HCT116 (cell line): Measurements from ENCODE around the gene TMEM143. TPM values are rescaled to one million over a fixed set of nuclear protein-coding genes. Genes with fewer than 3 reads are reported as not detected.
A peak's percentile ranks its signal among the peaks of the same experiment; 100 is the strongest.

ENCODE experiments used
- ATAC-seq: fragments of 200-7000 bp; cut with Tn5 transposase; 2 replicates; pipeline ENCODE4 v1.9.1; 2020; ENCODE audit warnings: mild to moderate bottlenecking, moderate library complexity
- BruUV-seq: library from RNA; stranded (reverse); fragments of 400-500 nt; replicated peaks from 2 replicates; lab custom pipeline; 2021; lab: Mats Ljungman, UMichigan
- CTCF ChIA-PET: fragments of 300-600 bp; sonication (Branson Sonifier 250); formaldehyde crosslinking; loops from one replicate; lab custom pipeline; 2021; ENCODE audit warnings: antibody characterized with exemption; lab: Charles Lee
- POLR2A ChIA-PET: fragments of 300-600, 350-600 bp; sonication (Branson Sonifier 250); formaldehyde crosslinking; loops from one replicate; lab custom pipeline; 2021; ENCODE audit warnings: antibody characterized with exemption; lab: Charles Lee
- RAD21 ChIA-PET, 2 experiments: fragments of 300-600 bp; sonication (Branson Sonifier 250); formaldehyde crosslinking; loops; one replicate each; lab custom pipeline; 2023; ENCODE audit warnings: low total read pairs in 2 of 2; ENCODE audit not compliant: uncharacterized antibody in 2 of 2, unreplicated experiment in 2 of 2, low non-redundant PET in 1 of 2; lab: Charles Lee
- DNase-seq: peaks from one replicate; pipeline ENCODE4 v3.0.0-alpha.2; 2010; ENCODE audit warnings: low read depth, low spot score
- H2AFZ ChIP-seq: fragments of 200-600 bp; shearing (Covaris generic), sonication (generic); 2 replicates; pipeline ENCODE4 v1.6.1; 2017; ENCODE audit warnings: low read depth, mixed run types, mixed read lengths, antibody characterized with exemption, low read length; ENCODE audit not compliant: poor library complexity, severe bottlenecking
- H3K27ac ChIP-seq: 2 replicates; pipeline ENCODE4 v1.5.1; 2012; ENCODE audit warnings: low read depth, low read length
- H3K27me3 ChIP-seq: fragments of 200-600 bp; sonication (generic); 2 replicates; pipeline ENCODE4 v1.6.1; 2016; ENCODE audit warnings: mixed run types, low read length, mixed read lengths; ENCODE audit not compliant: insufficient read depth
- H3K36me3 ChIP-seq, 2 experiments: fragments of 200-500 bp in 1 of 2; fragments of 200-600 bp in 1 of 2; sonication (Bioruptor generic) in 1 of 2; sonication (generic) in 1 of 2; 2 replicates each; pipeline versions ENCODE4 v1.5.1 to v1.6.1; 2014 to 2016; ENCODE audit warnings: low read length in 2 of 2, inconsistent platforms in 1 of 2, mixed read lengths in 1 of 2, mixed run types in 1 of 2; ENCODE audit not compliant: insufficient read depth in 2 of 2, control insufficient read depth in 1 of 2
- H3K4me1 ChIP-seq, 2 experiments: fragments of 200-600 bp in 1 of 2; sonication (generic) in 1 of 2; 2 replicates each; pipeline versions ENCODE4 v1.5.1 to v1.6.1; 2012 to 2017; ENCODE audit warnings: low read length in 2 of 2, inconsistent platforms in 1 of 2, mild to moderate bottlenecking in 1 of 2, mixed read lengths in 1 of 2, mixed run types in 1 of 2, moderate library complexity in 1 of 2; ENCODE audit not compliant: insufficient read depth in 2 of 2, control insufficient read depth in 1 of 2
- H3K4me2 ChIP-seq: fragments of 200-600 bp; sonication (generic); 2 replicates; pipeline ENCODE4 v1.6.1; 2017; ENCODE audit warnings: mixed run types, low read length, mixed read lengths
- H3K4me3 ChIP-seq, 2 experiments: fragments of 200-600 bp in 1 of 2; sonication (generic) in 1 of 2; replicated peaks in 1 of 2; 2 replicates each; pipeline ENCODE4 v1.5.1; 2011 to 2016; ENCODE audit warnings: low read length in 2 of 2, control low read depth in 1 of 2, low read depth in 1 of 2, mild to moderate bottlenecking in 1 of 2, mixed read lengths in 1 of 2, mixed run types in 1 of 2
- H3K79me2 ChIP-seq: fragments of 200-600 bp; sonication (generic); 2 replicates; pipeline ENCODE4 v1.6.1; 2017; ENCODE audit warnings: mild to moderate bottlenecking, mixed run types, low read length, moderate library complexity, mixed read lengths; ENCODE audit not compliant: insufficient read depth
- H3K9ac ChIP-seq: fragments of 200-600 bp; sonication (generic); 2 replicates; pipeline ENCODE4 v1.6.1; 2016; ENCODE audit warnings: low read length, mixed read lengths
- H3K9me2 ChIP-seq: fragments of 200-600 bp; sonication (generic), shearing (Covaris generic); 2 replicates; pipeline ENCODE4 v1.6.1; 2017; ENCODE audit warnings: mixed run types, mild to moderate bottlenecking, moderate library complexity; ENCODE audit not compliant: insufficient read depth
- H3K9me3 ChIP-seq, 2 experiments: fragments of 200-500 bp in 1 of 2; fragments of 200-600 bp in 1 of 2; sonication (Bioruptor generic) in 1 of 2; sonication (generic) in 1 of 2; 2 replicates each; pipeline ENCODE4 v1.6.1; 2014 to 2017; ENCODE audit warnings: low read length in 2 of 2, mixed read lengths in 2 of 2, inconsistent platforms in 1 of 2, low read depth in 1 of 2, mild to moderate bottlenecking in 1 of 2, mixed run types in 1 of 2, moderate library complexity in 1 of 2; ENCODE audit not compliant: control insufficient read depth in 1 of 2, insufficient read depth in 1 of 2
- H4K20me1 ChIP-seq: fragments of 200-600 bp; sonication (generic), shearing (Covaris generic); 2 replicates; pipeline ENCODE4 v1.6.1; 2017; ENCODE audit warnings: mixed run types, mild to moderate bottlenecking, moderate library complexity; ENCODE audit not compliant: insufficient read depth
- CBX3 ChIP-seq: IDR thresholded peaks from 2 replicates; pipeline ENCODE4 v1.6.1; 2012; ENCODE audit warnings: low read depth
- ELF1 ChIP-seq: IDR thresholded peaks from 2 replicates; pipeline ENCODE4 v1.6.1; 2012; ENCODE audit warnings: low read depth, borderline replicate concordance
- JUND ChIP-seq: IDR thresholded peaks from 2 replicates; pipeline ENCODE4 v1.6.1; 2012
- POLR2A ChIP-seq: IDR thresholded peaks from 2 replicates; pipeline ENCODE4 v1.7.0; 2011; ENCODE audit warnings: borderline replicate concordance; ENCODE audit not compliant: insufficient read depth, insufficient read length; ENCODE audit errors: extremely low read depth
- SRF ChIP-seq: IDR thresholded peaks from 2 replicates; pipeline ENCODE4 v1.6.1; 2012; ENCODE audit warnings: low read depth
- intact Hi-C: fragments of 100-400 bp; cut with micrococcal nuclease; formaldehyde crosslinking; loops from 2 replicates; pipeline ENCODE4 v1.10.0; 2022
- total RNA-seq: library from RNA; stranded (reverse); gene quantifications from one replicate; pipeline ENCODE4 v1.2.1, GENCODE V29; 2021; ENCODE audit not compliant: unreplicated experiment
- TF ChIP-seq, protein P1 (sequence below): IDR thresholded peaks from 2 replicates; pipeline ENCODE4 v1.6.1; 2011; ENCODE audit warnings: mild to moderate bottlenecking, low read length, moderate library complexity; ENCODE audit not compliant: insufficient replicate concordance; ENCODE audit errors: extremely low read depth
- TF ChIP-seq, protein P2 (sequence below): IDR thresholded peaks from 2 replicates; pipeline ENCODE4 v1.6.1; 2012; ENCODE audit warnings: low read depth
- TF ChIP-seq, protein P3 (sequence below), 3 experiments: fragments of 200-600 bp in 1 of 3; sonication (generic) in 1 of 3; IDR thresholded peaks in 2 of 3; conservative IDR thresholded peaks in 1 of 3; 2 replicates each; pipeline ENCODE4 v1.5.1; 2012 to 2017; ENCODE audit warnings: low read depth in 2 of 3, low read length in 2 of 3, antibody characterized with exemption in 1 of 3, borderline replicate concordance in 1 of 3, control low read depth in 1 of 3, mild to moderate bottlenecking in 1 of 3, mixed read lengths in 1 of 3, mixed run types in 1 of 3, moderate library complexity in 1 of 3; ENCODE audit not compliant: insufficient read depth in 1 of 3
- TF ChIP-seq, protein P4 (sequence below): IDR thresholded peaks from 2 replicates; pipeline ENCODE4 v1.6.1; 2012

The TMEM143 gene
- total RNA-seq, 1 experiment from 2014 or later: 13.2 TPM

DNA sequence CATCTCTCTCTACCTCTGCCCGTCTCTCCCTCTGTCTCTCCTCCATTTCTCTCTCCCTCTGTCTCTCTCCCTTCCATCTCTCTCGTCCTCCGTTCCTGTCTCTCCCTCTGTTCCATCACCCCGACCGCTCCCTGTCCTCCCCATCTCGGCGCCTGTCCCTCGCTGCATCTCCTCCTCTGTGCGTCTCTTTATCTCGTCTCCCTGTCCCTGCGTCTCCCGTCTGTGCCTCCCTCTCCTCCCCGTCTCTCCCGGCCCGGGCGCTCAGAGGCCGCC lies 34.3 kb upstream of the TMEM143 start:
- CTCF ChIA-PET: no interaction called here
- peaks cover 24 to 62% of the 10 kb centered on the region in 2 experiments for H3K4me1 ChIP-seq

DNA sequence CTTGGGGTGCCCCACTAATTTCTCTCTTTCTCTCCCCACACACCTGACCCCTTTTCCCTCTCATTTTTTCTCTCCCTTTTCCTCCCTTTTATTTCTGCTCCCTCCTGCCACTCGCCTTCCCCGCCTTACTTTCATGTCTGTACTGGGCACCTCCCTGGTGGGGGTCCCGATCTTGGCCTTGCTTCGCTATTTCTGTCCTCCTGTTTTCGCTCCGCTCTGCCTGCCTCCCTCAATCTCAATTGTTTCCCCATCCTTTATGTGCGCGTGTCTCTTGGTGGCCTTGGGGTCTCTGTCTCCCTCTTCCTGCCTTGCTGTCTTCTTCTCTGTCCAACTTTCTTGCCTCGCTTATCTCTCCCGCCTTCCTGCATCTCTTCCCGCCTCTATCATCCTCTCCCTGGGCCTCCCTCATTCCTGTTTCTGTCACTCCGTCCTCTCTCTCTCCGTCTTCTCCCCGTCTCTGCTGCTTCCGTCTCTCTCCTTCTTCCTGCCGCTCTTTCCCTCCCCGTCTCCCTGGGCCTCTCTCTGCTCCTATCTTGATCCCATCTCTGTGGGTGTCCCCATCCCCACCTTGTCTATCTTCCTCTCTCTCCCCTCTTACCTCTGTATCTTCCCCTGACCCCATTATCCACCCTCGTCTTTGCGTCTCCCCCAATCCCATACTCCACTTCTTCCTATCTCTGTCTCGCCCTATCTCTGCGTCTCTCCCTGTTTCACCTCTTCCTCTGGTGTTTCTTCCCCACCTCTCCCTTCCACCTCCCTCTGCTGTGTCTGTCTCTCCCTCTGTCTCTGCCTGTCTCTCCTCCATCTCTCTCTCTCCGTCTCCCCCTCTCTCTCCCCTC lies 33.7 kb upstream of the TMEM143 start:
- POLR2A ChIA-PET: no interaction called here
- H3K27me3 ChIP-seq: no peaks in the 10 kb centered on the region
- no peaks in the 10 kb centered on the region for H3K36me3 ChIP-seq
- H3K4me1 ChIP-seq: peaks cover 24 to 67% of the 10 kb centered on the region in 2 experiments
- H3K27ac ChIP-seq: peak overlapping the region; percentile 92
- peak overlapping the region; percentile 76 for H3K4me2 ChIP-seq
- no peaks in the 10 kb centered on the region for H3K9me3 ChIP-seq
- DNase-seq: no peak
- H3K4me3 ChIP-seq: peak overlapping the region; percentile 69 to 79
- ATAC-seq: no peak
- no peaks in the 10 kb centered on the region for H4K20me1 ChIP-seq
- BruUV-seq: no TSS peak
- no peak overlapping the region for H2AFZ ChIP-seq
- no peaks in the 10 kb centered on the region for H3K9me2 ChIP-seq
- peaks cover 31% of the 10 kb centered on the region for H3K79me2 ChIP-seq
- intact Hi-C loops: loop anchor here (5.0 to 10.0 kb wide), 3 partner anchors 35 to 97 kb away; partner anchors contain the start of genes EMP3, SYNGR4 and TMEM143
- CTCF ChIA-PET: no interaction called here
- RAD21 ChIA-PET: no interaction called here
- H3K9ac ChIP-seq: peak overlapping the region; percentile 92
- TF ChIP-seq ELF1 (no peak), CBX3 (no peak), JUND (no peak), SRF (no peak), POLR2A (no peak)
- TF ChIP-seq, protein P1, sequence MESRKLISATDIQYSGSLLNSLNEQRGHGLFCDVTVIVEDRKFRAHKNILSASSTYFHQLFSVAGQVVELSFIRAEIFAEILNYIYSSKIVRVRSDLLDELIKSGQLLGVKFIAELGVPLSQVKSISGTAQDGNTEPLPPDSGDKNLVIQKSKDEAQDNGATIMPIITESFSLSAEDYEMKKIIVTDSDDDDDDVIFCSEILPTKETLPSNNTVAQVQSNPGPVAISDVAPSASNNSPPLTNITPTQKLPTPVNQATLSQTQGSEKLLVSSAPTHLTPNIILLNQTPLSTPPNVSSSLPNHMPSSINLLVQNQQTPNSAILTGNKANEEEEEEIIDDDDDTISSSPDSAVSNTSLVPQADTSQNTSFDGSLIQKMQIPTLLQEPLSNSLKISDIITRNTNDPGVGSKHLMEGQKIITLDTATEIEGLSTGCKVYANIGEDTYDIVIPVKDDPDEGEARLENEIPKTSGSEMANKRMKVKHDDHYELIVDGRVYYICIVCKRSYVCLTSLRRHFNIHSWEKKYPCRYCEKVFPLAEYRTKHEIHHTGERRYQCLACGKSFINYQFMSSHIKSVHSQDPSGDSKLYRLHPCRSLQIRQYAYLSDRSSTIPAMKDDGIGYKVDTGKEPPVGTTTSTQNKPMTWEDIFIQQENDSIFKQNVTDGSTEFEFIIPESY: no peak
- TF ChIP-seq, protein P2, sequence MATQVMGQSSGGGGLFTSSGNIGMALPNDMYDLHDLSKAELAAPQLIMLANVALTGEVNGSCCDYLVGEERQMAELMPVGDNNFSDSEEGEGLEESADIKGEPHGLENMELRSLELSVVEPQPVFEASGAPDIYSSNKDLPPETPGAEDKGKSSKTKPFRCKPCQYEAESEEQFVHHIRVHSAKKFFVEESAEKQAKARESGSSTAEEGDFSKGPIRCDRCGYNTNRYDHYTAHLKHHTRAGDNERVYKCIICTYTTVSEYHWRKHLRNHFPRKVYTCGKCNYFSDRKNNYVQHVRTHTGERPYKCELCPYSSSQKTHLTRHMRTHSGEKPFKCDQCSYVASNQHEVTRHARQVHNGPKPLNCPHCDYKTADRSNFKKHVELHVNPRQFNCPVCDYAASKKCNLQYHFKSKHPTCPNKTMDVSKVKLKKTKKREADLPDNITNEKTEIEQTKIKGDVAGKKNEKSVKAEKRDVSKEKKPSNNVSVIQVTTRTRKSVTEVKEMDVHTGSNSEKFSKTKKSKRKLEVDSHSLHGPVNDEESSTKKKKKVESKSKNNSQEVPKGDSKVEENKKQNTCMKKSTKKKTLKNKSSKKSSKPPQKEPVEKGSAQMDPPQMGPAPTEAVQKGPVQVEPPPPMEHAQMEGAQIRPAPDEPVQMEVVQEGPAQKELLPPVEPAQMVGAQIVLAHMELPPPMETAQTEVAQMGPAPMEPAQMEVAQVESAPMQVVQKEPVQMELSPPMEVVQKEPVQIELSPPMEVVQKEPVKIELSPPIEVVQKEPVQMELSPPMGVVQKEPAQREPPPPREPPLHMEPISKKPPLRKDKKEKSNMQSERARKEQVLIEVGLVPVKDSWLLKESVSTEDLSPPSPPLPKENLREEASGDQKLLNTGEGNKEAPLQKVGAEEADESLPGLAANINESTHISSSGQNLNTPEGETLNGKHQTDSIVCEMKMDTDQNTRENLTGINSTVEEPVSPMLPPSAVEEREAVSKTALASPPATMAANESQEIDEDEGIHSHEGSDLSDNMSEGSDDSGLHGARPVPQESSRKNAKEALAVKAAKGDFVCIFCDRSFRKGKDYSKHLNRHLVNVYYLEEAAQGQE: no peak
- TF ChIP-seq, protein P3, sequence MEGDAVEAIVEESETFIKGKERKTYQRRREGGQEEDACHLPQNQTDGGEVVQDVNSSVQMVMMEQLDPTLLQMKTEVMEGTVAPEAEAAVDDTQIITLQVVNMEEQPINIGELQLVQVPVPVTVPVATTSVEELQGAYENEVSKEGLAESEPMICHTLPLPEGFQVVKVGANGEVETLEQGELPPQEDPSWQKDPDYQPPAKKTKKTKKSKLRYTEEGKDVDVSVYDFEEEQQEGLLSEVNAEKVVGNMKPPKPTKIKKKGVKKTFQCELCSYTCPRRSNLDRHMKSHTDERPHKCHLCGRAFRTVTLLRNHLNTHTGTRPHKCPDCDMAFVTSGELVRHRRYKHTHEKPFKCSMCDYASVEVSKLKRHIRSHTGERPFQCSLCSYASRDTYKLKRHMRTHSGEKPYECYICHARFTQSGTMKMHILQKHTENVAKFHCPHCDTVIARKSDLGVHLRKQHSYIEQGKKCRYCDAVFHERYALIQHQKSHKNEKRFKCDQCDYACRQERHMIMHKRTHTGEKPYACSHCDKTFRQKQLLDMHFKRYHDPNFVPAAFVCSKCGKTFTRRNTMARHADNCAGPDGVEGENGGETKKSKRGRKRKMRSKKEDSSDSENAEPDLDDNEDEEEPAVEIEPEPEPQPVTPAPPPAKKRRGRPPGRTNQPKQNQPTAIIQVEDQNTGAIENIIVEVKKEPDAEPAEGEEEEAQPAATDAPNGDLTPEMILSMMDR (IDR thresholded peaks at IDR 0.05 in 2 of 3, conservative IDR thresholded peaks at IDR 0.05 in 1 of 3; ENCODE audit: borderline replicate concordance in 1 of 3, insufficient read depth in 1 of 3, low read depth in 2 of 3, low read length in 2 of 3): no peak

More for the DNA sequence above, 34.3 kb upstream of the TMEM143 start:
- no peaks in the 10 kb centered on the region for H3K9me3 ChIP-seq
- H2AFZ ChIP-seq: no peak overlapping the region
- H3K4me3 ChIP-seq: peak overlapping the region; percentile 69 to 79
- no peak for TF ChIP-seq SRF
- TF ChIP-seq, protein P4, sequence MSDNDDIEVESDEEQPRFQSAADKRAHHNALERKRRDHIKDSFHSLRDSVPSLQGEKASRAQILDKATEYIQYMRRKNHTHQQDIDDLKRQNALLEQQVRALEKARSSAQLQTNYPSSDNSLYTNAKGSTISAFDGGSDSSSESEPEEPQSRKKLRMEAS: no peak
- H3K79me2 ChIP-seq: peaks cover 31% of the 10 kb centered on the region
- no peaks in the 10 kb centered on the region for H3K36me3 ChIP-seq
- BruUV-seq: no TSS peak
- RAD21 ChIA-PET: interaction anchor here (0.6 to 0.7 kb wide), 3 partner anchors 33 to 222 kb away, joined by 3 to 8 read pairs (median 5); no protein-coding TSS in a partner anchor
- intact Hi-C loops: loop anchor here (5.0 to 10.0 kb wide), 3 partner anchors 36 to 97 kb away; partner anchors contain the start of genes EMP3, SYNGR4 and TMEM143
- no peaks in the 10 kb centered on the region for H3K27me3 ChIP-seq
- H3K9me2 ChIP-seq: no peaks in the 10 kb centered on the region
- no peak for DNase-seq
- POLR2A ChIA-PET: interaction anchor here (0.7 to 2.4 kb wide), 7 partner anchors 16 to 787 kb away, joined by 3 to 10 read pairs (median 4); partner anchors contain the start of genes RPL18, SPHK2, SYNGR4 and TMEM143
- ATAC-seq: no peak
- H3K27ac ChIP-seq: peak overlapping the region; percentile 92
- peak overlapping the region; percentile 76 for H3K4me2 ChIP-seq
- no peaks in the 10 kb centered on the region for H4K20me1 ChIP-seq
- H3K9ac ChIP-seq: peak overlapping the region; percentile 92
